Astrocyte (in vitro differentiated cells and primary cell): Measurements from ENCODE around the gene ITK. TPM values are rescaled to one million over a fixed set of nuclear protein-coding genes. Genes with fewer than 3 reads are reported as not detected.

Experiments
- DNase-seq: peaks from one replicate; pipeline ENCODE4 v3.0.0-alpha.2; 2010; ENCODE audit warnings: low read depth
- FAIRE-seq: peaks from 2 replicates; lab custom pipeline; 2011; peaks lifted over from hg19 to GRCh38; lab: Jason Lieb, UNC
- H2AFZ ChIP-seq: 2 replicates; pipeline ENCODE4 v1.6.0; 2012; ENCODE audit warnings: low read depth, low read length, inconsistent platforms
- H3K27ac ChIP-seq: 2 replicates; pipeline ENCODE4 v1.5.1; 2011; ENCODE audit warnings: low read depth, low read length, inconsistent platforms
- H3K27me3 ChIP-seq: 2 replicates; pipeline ENCODE4 v1.6.0; 2011; ENCODE audit warnings: low read length, inconsistent platforms; ENCODE audit not compliant: insufficient read depth
- H3K36me3 ChIP-seq: 2 replicates; pipeline ENCODE4 v1.5.1; 2011; ENCODE audit warnings: low read length, inconsistent platforms; ENCODE audit not compliant: insufficient read depth
- H3K4me1 ChIP-seq: 2 replicates; pipeline ENCODE4 v1.5.1; 2011; ENCODE audit warnings: low read length, inconsistent platforms; ENCODE audit not compliant: insufficient read depth
- H3K4me2 ChIP-seq: 2 replicates; pipeline ENCODE4 v1.6.0; 2012; ENCODE audit warnings: low read length, inconsistent platforms
- H3K4me3 ChIP-seq: 2 replicates; pipeline ENCODE4 v1.5.1; 2011; ENCODE audit warnings: low read depth, mild to moderate bottlenecking, low read length, inconsistent platforms; ENCODE audit not compliant: insufficient read depth
- H3K79me2 ChIP-seq: 2 replicates; pipeline ENCODE4 v1.6.0; 2012; ENCODE audit warnings: mild to moderate bottlenecking, low read length, inconsistent platforms; ENCODE audit not compliant: insufficient read depth
- H3K9ac ChIP-seq: 2 replicates; pipeline ENCODE4 v1.6.0; 2012; ENCODE audit warnings: mild to moderate bottlenecking, low read length, inconsistent platforms
- H3K9me3 ChIP-seq: 2 replicates; pipeline ENCODE4 v1.5.1; 2012; ENCODE audit warnings: low read depth, mild to moderate bottlenecking, low read length, inconsistent platforms; ENCODE audit not compliant: insufficient read depth
- H4K20me1 ChIP-seq: 2 replicates; pipeline ENCODE4 v1.6.0; 2012; ENCODE audit warnings: low read length, inconsistent platforms; ENCODE audit not compliant: insufficient read depth
- H3K27ac Mint-ChIP-seq: one replicate; pipeline ENCODE4 v1.8.0; 2021; ENCODE audit warnings: mild to moderate bottlenecking, mixed read lengths; ENCODE audit not compliant: unreplicated experiment
- H3K27me3 Mint-ChIP-seq: one replicate; pipeline ENCODE4 v1.8.0; 2021; ENCODE audit warnings: low read depth, mixed read lengths; ENCODE audit not compliant: unreplicated experiment
- H3K36me3 Mint-ChIP-seq: one replicate; pipeline ENCODE4 v1.8.0; 2021; ENCODE audit warnings: low read depth, mixed read lengths; ENCODE audit not compliant: unreplicated experiment
- H3K4me1 Mint-ChIP-seq: one replicate; pipeline ENCODE4 v1.8.0; 2021; ENCODE audit warnings: low read depth, mixed read lengths; ENCODE audit not compliant: unreplicated experiment
- H3K4me3 Mint-ChIP-seq: one replicate; pipeline ENCODE4 v1.8.0; 2021; ENCODE audit warnings: mild to moderate bottlenecking, moderate library complexity, mixed read lengths; ENCODE audit not compliant: unreplicated experiment
- H3K9me3 Mint-ChIP-seq: one replicate; pipeline ENCODE4 v1.8.0; 2021; ENCODE audit warnings: mild to moderate bottlenecking, mixed read lengths; ENCODE audit not compliant: unreplicated experiment
- EZH2 ChIP-seq: IDR thresholded peaks from 2 replicates; pipeline ENCODE4 v1.6.1; 2012; ENCODE audit warnings: mild to moderate bottlenecking, low read length, inconsistent platforms; ENCODE audit not compliant: insufficient read depth
- total RNA-seq: library from RNA; stranded (reverse); gene quantifications from 2 replicates; pipeline ENCODE4 v1.2.1, GENCODE V29; 2021
- TF ChIP-seq, protein P1 (sequence below): IDR thresholded peaks from 2 replicates; pipeline ENCODE4 v1.5.1; 2011; ENCODE audit warnings: low read depth, mild to moderate bottlenecking, inconsistent platforms, low read length, moderate library complexity; ENCODE audit not compliant: insufficient read depth

The ITK gene
- total RNA-seq, 1 donor from 2014 or later = 0.48 TPM

DNA sequence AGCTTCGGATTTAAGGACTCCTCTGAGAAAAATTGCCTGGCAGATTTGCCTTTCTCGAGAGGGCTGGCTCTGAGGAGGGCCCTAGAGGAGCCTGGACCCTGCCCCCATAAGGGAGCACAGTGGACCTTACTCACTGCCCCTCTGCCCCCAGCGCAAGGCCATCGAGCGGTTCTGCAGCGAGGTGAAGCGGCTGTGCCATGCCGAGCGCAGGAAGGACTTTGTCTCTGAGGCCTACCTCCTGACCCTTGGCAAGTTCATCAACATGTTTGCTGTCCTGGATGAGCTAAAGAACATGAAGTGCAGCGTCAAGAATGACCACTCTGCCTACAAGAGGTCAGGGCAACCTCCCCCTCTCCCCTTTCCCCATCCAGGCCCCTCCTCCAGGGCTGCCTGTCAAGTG is 119.9 kb downstream of the ITK start:
- FAIRE-seq (no peak), DNase-seq (no peak)
- no peak overlapping the region for H3K4me3 ChIP-seq

DNA sequence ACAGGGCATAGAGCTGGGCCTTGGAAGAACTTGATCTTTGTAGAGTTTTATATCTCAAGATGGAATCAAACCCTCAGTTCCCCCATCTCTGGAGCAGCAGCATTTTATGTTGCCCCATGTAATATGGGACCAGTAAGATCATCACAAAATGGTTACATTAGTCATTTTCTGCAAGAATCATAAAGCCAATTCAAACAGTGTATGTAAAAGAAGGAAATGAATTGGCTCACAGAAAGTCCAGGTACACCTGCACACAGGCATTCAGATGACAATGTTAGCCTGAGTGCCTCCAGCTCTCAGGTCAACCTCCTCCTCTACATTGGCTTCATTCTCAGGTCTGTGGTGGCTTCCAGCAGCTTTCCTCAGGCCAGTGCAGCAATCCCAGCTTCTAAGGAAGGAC is 120.4 kb downstream of the ITK start:
- no peaks in the 10 kb centered on the region for H4K20me1 ChIP-seq
- no peaks in the 10 kb centered on the region for H3K27me3 ChIP-seq
- H3K79me2 ChIP-seq = no peaks in the 10 kb centered on the region
- no peak overlapping the region for H3K4me3 ChIP-seq
- TF ChIP-seq EZH2 = no peak
- TF ChIP-seq, protein P1, sequence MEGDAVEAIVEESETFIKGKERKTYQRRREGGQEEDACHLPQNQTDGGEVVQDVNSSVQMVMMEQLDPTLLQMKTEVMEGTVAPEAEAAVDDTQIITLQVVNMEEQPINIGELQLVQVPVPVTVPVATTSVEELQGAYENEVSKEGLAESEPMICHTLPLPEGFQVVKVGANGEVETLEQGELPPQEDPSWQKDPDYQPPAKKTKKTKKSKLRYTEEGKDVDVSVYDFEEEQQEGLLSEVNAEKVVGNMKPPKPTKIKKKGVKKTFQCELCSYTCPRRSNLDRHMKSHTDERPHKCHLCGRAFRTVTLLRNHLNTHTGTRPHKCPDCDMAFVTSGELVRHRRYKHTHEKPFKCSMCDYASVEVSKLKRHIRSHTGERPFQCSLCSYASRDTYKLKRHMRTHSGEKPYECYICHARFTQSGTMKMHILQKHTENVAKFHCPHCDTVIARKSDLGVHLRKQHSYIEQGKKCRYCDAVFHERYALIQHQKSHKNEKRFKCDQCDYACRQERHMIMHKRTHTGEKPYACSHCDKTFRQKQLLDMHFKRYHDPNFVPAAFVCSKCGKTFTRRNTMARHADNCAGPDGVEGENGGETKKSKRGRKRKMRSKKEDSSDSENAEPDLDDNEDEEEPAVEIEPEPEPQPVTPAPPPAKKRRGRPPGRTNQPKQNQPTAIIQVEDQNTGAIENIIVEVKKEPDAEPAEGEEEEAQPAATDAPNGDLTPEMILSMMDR = no peak
- H3K4me2 ChIP-seq = no peak overlapping the region
- H3K36me3 ChIP-seq = no peaks in the 10 kb centered on the region
- no peaks in the 10 kb centered on the region for H3K4me1 ChIP-seq
- no peak overlapping the region for H3K27ac Mint-ChIP-seq
- H3K4me1 Mint-ChIP-seq = no peaks in the 10 kb centered on the region
- no peak overlapping the region for H3K27ac ChIP-seq
- peaks cover 7% of the 10 kb centered on the region for H3K9me3 Mint-ChIP-seq
- no peak overlapping the region for H3K9ac ChIP-seq
- no peaks in the 10 kb centered on the region for H3K27me3 Mint-ChIP-seq
- peaks cover 26% of the 10 kb centered on the region for H3K36me3 Mint-ChIP-seq
- no peak for DNase-seq
- H3K9me3 ChIP-seq = no peaks in the 10 kb centered on the region
- H2AFZ ChIP-seq = no peak overlapping the region
- FAIRE-seq = no peak
- no peak overlapping the region for H3K4me3 Mint-ChIP-seq

More for the DNA sequence above, 119.9 kb downstream of the ITK start:
- H3K9ac ChIP-seq = no peak overlapping the region
- Mint-ChIP-seq H3K36me3 (peaks cover 29% of the 10 kb centered on the region), H3K27ac (no peak overlapping the region), H3K4me3 (no peak overlapping the region), H3K9me3 (peaks cover 5% of the 10 kb centered on the region), H3K27me3 (no peaks in the 10 kb centered on the region), H3K4me1 (no peaks in the 10 kb centered on the region)
- no peaks in the 10 kb centered on the region for H3K9me3 ChIP-seq
- H4K20me1 ChIP-seq = no peaks in the 10 kb centered on the region
- no peaks in the 10 kb centered on the region for H3K27me3 ChIP-seq
- no peaks in the 10 kb centered on the region for H3K36me3 ChIP-seq
- H3K79me2 ChIP-seq = no peaks in the 10 kb centered on the region
- H3K4me2 ChIP-seq = no peak overlapping the region
- H2AFZ ChIP-seq = no peak overlapping the region
- no peak overlapping the region for H3K27ac ChIP-seq
- TF ChIP-seq, protein P1 = no peak
- no peak for TF ChIP-seq EZH2
- no peaks in the 10 kb centered on the region for H3K4me1 ChIP-seq

DNA sequence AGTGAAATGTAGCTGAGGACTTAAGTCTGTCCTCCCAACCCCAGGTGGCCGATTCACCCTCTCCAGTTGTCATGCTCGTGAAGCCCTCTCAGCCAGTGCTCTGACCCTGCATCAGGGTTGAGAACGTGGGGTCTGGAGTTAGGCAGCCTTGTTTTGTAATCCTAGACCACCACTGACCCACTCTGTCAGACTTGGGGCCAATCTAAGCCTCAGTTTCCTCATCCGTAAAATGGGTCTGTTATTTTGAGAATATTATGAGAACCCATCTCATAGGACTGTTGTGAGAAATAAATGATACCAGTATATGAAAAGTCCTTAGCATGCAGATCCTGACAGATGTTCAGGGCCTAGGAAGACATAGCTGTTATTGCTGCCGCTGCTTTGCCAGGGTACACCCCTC is 122.4 kb downstream of the ITK start:
- no peak overlapping the region for H3K4me3 Mint-ChIP-seq
- no peaks in the 10 kb centered on the region for H3K4me1 Mint-ChIP-seq
- Histone ChIP-seq H3K4me2 (no peak overlapping the region), H3K79me2 (no peaks in the 10 kb centered on the region), H3K27me3 (no peaks in the 10 kb centered on the region), H3K9ac (no peak overlapping the region), H3K9me3 (no peaks in the 10 kb centered on the region), H2AFZ (no peak overlapping the region), H3K4me3 (no peak overlapping the region), H3K36me3 (no peaks in the 10 kb centered on the region), H4K20me1 (no peaks in the 10 kb centered on the region), H3K4me1 (no peaks in the 10 kb centered on the region), H3K27ac (no peak overlapping the region)
- H3K9me3 Mint-ChIP-seq = peaks cover 7% of the 10 kb centered on the region
- DNase-seq (no peak), FAIRE-seq (no peak)
- peaks cover 22% of the 10 kb centered on the region for H3K36me3 Mint-ChIP-seq
- TF ChIP-seq, protein P1 = no peak
- TF ChIP-seq EZH2 = no peak
- H3K27me3 Mint-ChIP-seq = no peaks in the 10 kb centered on the region
- H3K27ac Mint-ChIP-seq = no peak overlapping the region
